Measurements from ENCODE around the gene KRTAP12-4. TPM values are rescaled to one million over a fixed set of nuclear protein-coding genes. Genes with fewer than 3 reads are reported as not detected.
"Not testable (repeated sequence)": the region's sequence is repeated elsewhere in the genome, so short reads cannot be mapped to it uniquely, and the experiment has no call there.

KRTAP12-4 gene
- total RNA-seq, 1 donor from 2014 or later = not detected

- Mint-ChIP-seq H3K36me3 (ENCODE audit: low read depth) (peaks cover 3% of the 10 kb centered on the region), H3K27ac (no peak overlapping the region), H3K4me1 (ENCODE audit: low read depth) (no peaks in the 10 kb centered on the region)
These were observed 9.6 kb downstream of the KRTAP12-4 start for GRCh38 chr21:44644878-44645277.

DNA sequence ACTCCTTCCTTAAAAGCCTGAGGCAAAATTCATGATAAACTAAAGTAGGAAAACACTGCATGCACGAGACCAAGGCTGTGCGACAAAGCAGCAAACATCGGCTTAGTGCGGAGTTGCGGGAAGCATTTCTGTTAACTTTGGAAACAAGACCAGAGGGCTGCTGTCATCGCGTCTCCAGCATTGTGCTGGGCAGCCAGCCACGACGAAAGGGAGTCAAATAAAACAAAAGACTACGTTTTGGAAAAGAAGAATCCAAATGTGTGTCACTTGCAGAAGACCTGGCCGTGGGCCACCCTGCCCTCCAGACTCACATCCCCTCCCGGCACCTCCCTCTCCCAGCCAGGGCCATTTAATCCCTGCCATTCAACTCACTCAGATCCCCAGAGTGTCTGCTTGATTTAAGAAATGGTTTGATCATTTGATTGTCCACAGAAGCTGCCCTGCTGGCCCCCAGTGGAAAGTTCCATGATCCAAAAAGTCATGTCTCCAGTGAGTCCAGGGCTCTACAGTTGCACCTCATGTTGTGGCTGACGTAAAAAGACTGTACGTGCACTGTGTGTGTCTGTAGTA is 10.6 kb downstream of the KRTAP12-4 start:
- Mint-ChIP-seq H3K36me3 (ENCODE audit: low read depth) (peaks cover 3% of the 10 kb centered on the region), H3K27ac (no peak overlapping the region), H3K4me3 (no peak overlapping the region), H3K4me1 (ENCODE audit: low read depth) (no peaks in the 10 kb centered on the region), H3K9me3 (peaks cover 52% of the 10 kb centered on the region), H3K27me3 (ENCODE audit: insufficient read depth) (peaks cover 2% of the 10 kb centered on the region)
- no peak for DNase-seq (ENCODE audit: low spot score)
- intact Hi-C loops (cut with micrococcal nuclease) = no loop called here

More at GRCh38 chr21:44644878-44645277, 9.6 kb downstream of the KRTAP12-4 start:
- H3K27me3 Mint-ChIP-seq (ENCODE audit: insufficient read depth) = peaks cover 2% of the 10 kb centered on the region
- intact Hi-C loops (cut with micrococcal nuclease) = no loop called here
- no peak for DNase-seq (ENCODE audit: low spot score)
- H3K4me3 Mint-ChIP-seq = no peak overlapping the region
- peaks cover 50% of the 10 kb centered on the region for H3K9me3 Mint-ChIP-seq

DNA sequence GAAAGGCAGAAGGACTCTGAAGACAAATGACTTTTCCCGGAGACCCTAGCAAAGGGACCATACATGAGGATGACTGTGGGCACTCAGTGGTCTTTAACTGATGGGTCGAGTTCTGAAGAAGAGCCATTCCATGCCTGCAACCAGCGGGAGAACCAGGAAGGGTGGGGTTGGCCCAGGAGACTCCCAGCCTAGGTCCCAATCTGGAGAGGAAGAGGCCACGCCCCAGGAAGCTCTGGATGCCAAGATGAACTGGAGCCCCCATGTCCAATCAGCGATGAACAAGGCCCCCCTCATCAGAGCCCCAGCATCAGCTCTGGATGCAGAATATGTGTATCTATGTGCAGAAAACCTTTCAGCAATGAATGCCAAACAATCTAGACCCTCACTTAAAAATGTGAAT is 13.7 kb downstream of the KRTAP12-4 start:
- no peaks in the 10 kb centered on the region for H3K4me1 Mint-ChIP-seq (ENCODE audit: low read depth)
- peaks cover 3% of the 10 kb centered on the region for H3K36me3 Mint-ChIP-seq (ENCODE audit: low read depth)
- H3K9me3 Mint-ChIP-seq = peaks cover 52% of the 10 kb centered on the region
- DNase-seq (ENCODE audit: low spot score) = no peak
- no peak overlapping the region for H3K4me3 Mint-ChIP-seq
- H3K27me3 Mint-ChIP-seq (ENCODE audit: insufficient read depth) = peaks cover 2% of the 10 kb centered on the region
- H3K27ac Mint-ChIP-seq = no peak overlapping the region
- intact Hi-C loops (cut with micrococcal nuclease) = no loop called here

- intact Hi-C loops (cut with micrococcal nuclease) = no loop called here
- Mint-ChIP-seq H3K27ac (no peak overlapping the region), H3K4me1 (ENCODE audit: low read depth) (no peaks in the 10 kb centered on the region), H3K27me3 (ENCODE audit: insufficient read depth) (peaks cover 7% of the 10 kb centered on the region), H3K4me3 (no peak overlapping the region), H3K36me3 (ENCODE audit: low read depth) (peaks cover 3% of the 10 kb centered on the region), H3K9me3 (peaks cover 48% of the 10 kb centered on the region)
- no peak for DNase-seq (ENCODE audit: low spot score)
These were observed 15.2 kb downstream of the KRTAP12-4 start for GRCh38 chr21:44639331-44639655.

- Mint-ChIP-seq H3K27me3 (ENCODE audit: insufficient read depth) (peaks cover 11% of the 10 kb centered on the region), H3K9me3 (peaks cover 46% of the 10 kb centered on the region)
- H3K36me3 Mint-ChIP-seq (ENCODE audit: low read depth); H3K4me1 Mint-ChIP-seq (ENCODE audit: low read depth); DNase-seq (ENCODE audit: low spot score); intact Hi-C loops (cut with micrococcal nuclease); H3K4me3 Mint-ChIP-seq; H3K27ac Mint-ChIP-seq: not testable (repeated sequence)
These were observed 15.7 kb downstream of the KRTAP12-4 start for GRCh38 chr21:44638506-44639330.

DNA sequence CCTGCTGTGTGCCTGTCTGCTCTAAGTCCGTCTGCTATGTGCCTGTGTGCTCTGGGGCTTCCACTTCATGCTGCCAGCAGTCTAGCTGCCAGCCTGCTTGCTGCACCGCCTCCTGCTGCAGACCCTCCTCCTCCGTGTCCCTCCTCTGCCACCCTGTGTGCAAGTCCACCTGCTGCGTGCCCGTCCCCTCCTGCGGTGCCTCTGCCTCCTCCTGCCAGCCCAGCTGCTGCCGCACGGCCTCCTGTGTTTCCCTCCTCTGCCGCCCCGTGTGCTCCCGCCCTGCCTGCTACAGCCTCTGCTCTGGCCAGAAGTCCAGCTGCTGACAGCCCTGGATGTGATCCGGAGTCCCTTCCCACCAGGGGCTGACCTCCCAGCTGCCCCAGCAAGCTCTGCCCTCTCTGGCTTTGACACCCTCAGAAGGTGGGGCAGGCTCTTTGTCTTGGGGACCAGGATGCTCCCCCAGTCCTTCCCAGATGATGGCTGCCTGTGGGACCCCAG is 16.6 kb downstream of the KRTAP12-4 start:
- DNase-seq (ENCODE audit: low spot score); H3K4me1 Mint-ChIP-seq (ENCODE audit: low read depth); H3K36me3 Mint-ChIP-seq (ENCODE audit: low read depth); intact Hi-C loops (cut with micrococcal nuclease); H3K4me3 Mint-ChIP-seq; H3K27ac Mint-ChIP-seq: not testable (repeated sequence)
- peaks cover 46% of the 10 kb centered on the region for H3K9me3 Mint-ChIP-seq
- peaks cover 13% of the 10 kb centered on the region for H3K27me3 Mint-ChIP-seq (ENCODE audit: insufficient read depth)

GRCh38 chr21:44637018-44637850 is 17.2 kb downstream of the KRTAP12-4 start, which contains the start of gene KRTAP10-10:
KRTAP10-10 (plus strand) TSS chr21:44637356; CDS start chr21:44637418, 62 bp downstream.
- no peak for DNase-seq (ENCODE audit: low spot score)
- peaks cover 13% of the 10 kb centered on the region for H3K27me3 Mint-ChIP-seq (ENCODE audit: insufficient read depth)
- H3K36me3 Mint-ChIP-seq (ENCODE audit: low read depth) = peaks cover 3% of the 10 kb centered on the region
- H3K27ac Mint-ChIP-seq = no peak within 1 kb of the TSS
- intact Hi-C loops (cut with micrococcal nuclease) = no loop called here
- H3K4me1 Mint-ChIP-seq (ENCODE audit: low read depth) = no peaks in the 10 kb centered on the region
- H3K4me3 Mint-ChIP-seq = no peak within 1 kb of the TSS
- H3K9me3 Mint-ChIP-seq = peaks cover 45% of the 10 kb centered on the region

GRCh38 chr21:44636209-44637017 is 18.0 kb downstream of the KRTAP12-4 start:
- intact Hi-C loops (cut with micrococcal nuclease) = no loop called here
- H3K27me3 Mint-ChIP-seq (ENCODE audit: insufficient read depth) = peaks cover 14% of the 10 kb centered on the region
- H3K36me3 Mint-ChIP-seq (ENCODE audit: low read depth) = peaks cover 6% of the 10 kb centered on the region
- no peak for DNase-seq (ENCODE audit: low spot score)
- H3K9me3 Mint-ChIP-seq = peaks cover 45% of the 10 kb centered on the region
- H3K27ac Mint-ChIP-seq = no peak overlapping the region
- no peak overlapping the region for H3K4me3 Mint-ChIP-seq
- H3K4me1 Mint-ChIP-seq (ENCODE audit: low read depth) = no peaks in the 10 kb centered on the region

DNA sequence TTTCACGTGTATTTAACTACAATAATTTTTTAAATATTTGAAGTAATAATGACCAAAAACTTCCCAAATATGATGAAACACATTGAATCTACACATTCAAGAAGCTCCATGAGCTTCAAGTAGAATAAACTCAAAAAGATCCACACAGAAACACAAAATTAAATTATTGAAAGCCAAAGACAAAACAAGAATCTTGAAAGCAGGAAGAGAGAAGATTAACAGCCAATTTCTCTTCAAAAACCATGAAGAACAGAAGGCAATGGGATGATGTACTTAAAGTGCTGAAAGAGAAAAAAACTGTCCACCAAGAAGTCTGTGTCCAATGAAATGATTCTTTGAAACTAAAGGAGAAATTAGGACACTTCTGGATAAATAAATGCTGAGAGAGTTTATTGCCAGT is 22.4 kb downstream of the KRTAP12-4 start:
- no peak overlapping the region for H3K27ac Mint-ChIP-seq
- H3K9me3 Mint-ChIP-seq = peaks cover 45% of the 10 kb centered on the region
- peaks cover 9% of the 10 kb centered on the region for H3K36me3 Mint-ChIP-seq (ENCODE audit: low read depth)
- DNase-seq (ENCODE audit: low spot score) = no peak
- peaks cover 15% of the 10 kb centered on the region for H3K27me3 Mint-ChIP-seq (ENCODE audit: insufficient read depth)
- intact Hi-C loops (cut with micrococcal nuclease) = no loop called here
- H3K4me1 Mint-ChIP-seq (ENCODE audit: low read depth) = peaks cover 6% of the 10 kb centered on the region
- H3K4me3 Mint-ChIP-seq = no peak overlapping the region

DNA sequence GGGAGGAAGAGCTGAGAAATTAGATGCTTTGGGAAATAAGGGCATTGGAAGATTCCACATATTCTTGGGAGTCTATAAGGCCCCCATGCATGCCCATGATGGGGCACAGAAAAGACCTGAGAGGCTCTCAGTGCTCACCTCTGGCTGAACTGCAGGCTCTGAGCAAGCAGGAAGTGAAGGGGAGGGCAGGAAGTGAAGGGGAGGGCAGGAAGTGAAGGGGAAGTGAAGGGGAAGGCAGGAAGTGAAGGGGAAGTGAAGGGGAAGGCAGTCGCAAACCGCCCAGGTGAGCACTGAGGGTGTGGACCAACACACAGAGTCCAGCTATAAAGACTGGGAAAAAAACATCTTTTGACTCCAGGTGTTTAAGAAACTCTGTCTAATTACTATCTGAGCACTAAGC is 24.0 kb downstream of the KRTAP12-4 start:
- H3K4me1 Mint-ChIP-seq (ENCODE audit: low read depth) = peaks cover 6% of the 10 kb centered on the region

GRCh38 chr21:44628707-44629391 is 25.6 kb downstream of the KRTAP12-4 start:
- DNase-seq (ENCODE audit: low spot score) = no peak
- Mint-ChIP-seq H3K4me3 (no peak overlapping the region), H3K4me1 (ENCODE audit: low read depth) (peaks cover 6% of the 10 kb centered on the region), H3K27ac (no peak overlapping the region), H3K36me3 (ENCODE audit: low read depth) (peaks cover 11% of the 10 kb centered on the region), H3K9me3 (peaks cover 52% of the 10 kb centered on the region), H3K27me3 (ENCODE audit: insufficient read depth) (peaks cover 9% of the 10 kb centered on the region)
- intact Hi-C loops (cut with micrococcal nuclease) = no loop called here

More for the DNA sequence above, 24.0 kb downstream of the KRTAP12-4 start:
- Mint-ChIP-seq H3K4me3 (no peak overlapping the region), H3K27me3 (ENCODE audit: insufficient read depth) (peaks cover 13% of the 10 kb centered on the region), H3K36me3 (ENCODE audit: low read depth) (peaks cover 9% of the 10 kb centered on the region), H3K27ac (no peak overlapping the region), H3K9me3 (peaks cover 45% of the 10 kb centered on the region)
- no peak for DNase-seq (ENCODE audit: low spot score)
- intact Hi-C loops (cut with micrococcal nuclease) = no loop called here

DNA sequence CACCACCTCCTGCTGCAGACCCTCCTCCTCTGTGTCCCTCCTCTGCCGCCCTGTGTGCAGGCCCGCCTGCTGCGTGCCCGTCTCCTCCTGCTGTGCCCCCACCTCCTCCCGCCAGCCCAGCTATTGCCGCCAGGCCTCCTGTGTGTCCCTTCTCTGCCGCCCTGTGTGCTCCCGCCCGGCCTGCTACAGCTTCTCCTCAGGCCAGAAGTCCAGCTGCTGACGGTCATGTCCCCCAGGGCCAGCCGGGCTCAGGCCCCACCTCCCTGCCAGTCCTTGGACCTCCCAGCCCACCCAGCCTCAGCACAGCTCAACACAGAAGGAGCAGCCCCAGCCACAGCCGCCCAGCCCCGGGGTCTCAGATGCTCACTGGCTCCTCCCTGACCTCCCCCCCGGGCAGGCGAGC is 26.6 kb downstream of the KRTAP12-4 start:
- H3K4me1 Mint-ChIP-seq (ENCODE audit: low read depth); intact Hi-C loops (cut with micrococcal nuclease); H3K4me3 Mint-ChIP-seq; H3K27me3 Mint-ChIP-seq (ENCODE audit: insufficient read depth); DNase-seq (ENCODE audit: low spot score); H3K27ac Mint-ChIP-seq: not testable (repeated sequence)
- Mint-ChIP-seq H3K36me3 (ENCODE audit: low read depth) (peaks cover 11% of the 10 kb centered on the region), H3K9me3 (peaks cover 52% of the 10 kb centered on the region)
